ELR (cell line): ENCODE results near the gene CNOT2.

Experiments used
- DNase-seq: peaks from one replicate; pipeline ENCODE4 v3.0.0-alpha.2; 2015; ENCODE audit warnings: low read depth

Gene CNOT2

GRCh38 chr12:70242695-70243509 lies at the start of gene CNOT2:
TSS of gene CNOT2 (plus strand) at chr12:70243433. CDS start at chr12:70278227, 34,794 bp downstream.
- peak; percentile 96 for DNase-seq

- DNase-seq, result no peak
Measured at GRCh38 chr12:70194076-70194475, 49.2 kb upstream of the CNOT2 start.

DNA sequence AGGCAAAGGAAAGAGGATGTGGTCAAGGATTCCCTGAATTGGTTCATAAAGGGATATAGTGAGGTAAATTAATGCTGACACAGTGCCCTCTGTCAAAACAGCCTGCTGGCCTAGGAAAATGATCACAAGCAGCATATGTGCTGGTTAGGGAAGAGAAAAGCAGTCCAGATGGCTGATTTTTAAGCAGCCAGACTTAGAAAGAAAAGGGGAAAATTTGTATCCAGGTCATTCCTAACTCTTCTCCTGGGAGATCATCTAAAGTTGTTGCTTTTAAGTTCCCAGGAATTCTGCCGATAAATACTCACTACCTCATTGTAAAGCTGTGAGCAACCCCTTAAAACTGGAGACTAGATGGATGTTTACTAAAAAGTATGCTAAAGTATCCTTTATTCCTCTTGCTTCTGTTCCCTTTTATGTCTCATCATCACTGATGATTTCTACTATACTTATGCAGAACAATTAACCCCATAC lies 46.4 kb upstream of the CNOT2 start:
- DNase-seq, result no peak

- no peak for DNase-seq
Measured at GRCh38 chr12:70197345-70197744, 45.9 kb upstream of the CNOT2 start.

DNA sequence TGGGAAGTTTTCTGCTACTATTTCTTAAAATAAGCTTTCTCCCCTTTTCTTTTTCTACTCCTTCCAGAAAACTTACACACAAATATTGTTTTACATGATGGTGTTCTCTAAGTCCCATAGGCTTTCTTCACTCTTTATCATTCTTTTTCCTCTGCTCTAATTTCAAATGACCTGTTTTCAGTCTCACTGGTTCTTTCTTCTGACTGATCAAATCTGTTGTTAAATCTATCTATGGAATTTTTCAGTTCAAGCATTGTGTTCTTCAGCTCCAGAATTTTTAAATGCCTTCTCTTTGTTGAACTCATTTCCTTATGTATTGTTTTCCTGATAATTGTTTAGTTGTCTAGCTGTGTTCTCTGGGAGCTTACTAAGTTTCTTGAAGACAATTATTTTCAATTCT lies 29.5 kb upstream of the CNOT2 start:
- no peak for DNase-seq

DNA sequence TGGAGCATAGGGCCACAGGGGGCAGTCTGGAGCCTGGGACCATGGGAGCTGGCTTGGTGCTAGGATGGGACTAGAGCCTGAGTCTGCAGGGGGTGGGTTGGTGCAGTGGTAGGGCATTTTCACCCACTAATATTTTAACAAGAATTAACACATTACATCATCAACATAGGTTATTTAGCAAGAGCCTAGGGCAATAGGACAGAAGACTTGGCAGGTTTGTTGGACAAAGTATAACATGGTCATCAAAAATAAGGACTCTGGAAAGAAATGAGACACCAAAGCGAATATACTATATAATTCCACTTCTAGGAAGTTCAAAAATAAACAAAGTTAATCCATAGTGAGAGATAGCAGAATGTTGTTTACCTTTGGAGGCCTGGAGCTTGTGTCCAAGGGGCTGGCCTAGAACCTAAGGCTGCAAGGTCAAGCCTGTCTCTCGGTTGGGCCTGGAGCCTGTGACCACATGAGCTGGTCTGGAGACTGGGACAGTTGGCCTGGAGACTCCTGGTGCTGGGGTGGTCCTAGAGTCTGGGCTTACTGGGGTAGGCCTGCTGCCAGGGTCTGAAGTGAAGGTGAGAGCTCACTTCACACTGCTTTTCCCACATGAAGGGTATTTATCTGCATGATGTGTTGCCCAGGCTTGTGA lies 28.1 kb upstream of the CNOT2 start:
- no peak for DNase-seq

DNA sequence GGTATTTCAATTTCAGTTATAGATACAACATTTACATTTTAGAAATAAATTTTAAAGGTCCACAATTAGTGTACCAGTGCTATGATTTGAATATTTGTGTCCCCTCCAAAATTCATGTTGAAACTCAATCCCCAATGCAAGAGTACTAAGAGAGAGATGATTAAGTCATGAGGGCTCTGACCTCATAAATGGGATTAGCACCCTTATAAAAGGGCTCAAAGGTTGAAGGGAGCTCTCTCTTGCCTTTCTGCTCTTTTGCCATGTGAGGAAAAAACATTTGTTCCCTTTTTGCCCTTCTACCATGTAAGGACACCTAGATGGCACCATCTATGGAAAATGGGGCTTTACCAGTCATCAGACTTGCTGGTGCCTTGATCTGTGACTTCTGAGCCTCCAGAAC lies 25.8 kb upstream of the CNOT2 start:
- no peak for DNase-seq

DNA sequence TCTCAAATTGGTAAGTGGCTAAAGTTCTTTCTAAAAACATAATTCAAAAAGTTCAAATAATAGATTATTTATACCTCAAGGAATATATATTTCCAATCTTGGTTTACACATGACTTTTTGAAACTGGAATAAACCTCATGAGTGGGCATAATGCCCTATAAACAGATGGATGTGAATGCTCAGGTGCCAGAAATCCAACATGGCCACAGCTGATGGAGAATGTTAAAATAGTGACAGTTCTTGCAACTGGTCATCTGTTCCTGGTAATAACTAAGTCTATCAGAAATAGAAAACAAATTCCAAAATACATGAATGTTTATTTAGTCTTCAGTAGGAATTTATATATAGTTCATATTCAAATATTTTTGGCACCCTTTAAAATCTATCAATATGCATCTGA lies 21.6 kb upstream of the CNOT2 start:
- DNase-seq, result no peak

- DNase-seq, result no peak
Measured at GRCh38 chr12:70227911-70228310, 15.3 kb upstream of the CNOT2 start.

DNA sequence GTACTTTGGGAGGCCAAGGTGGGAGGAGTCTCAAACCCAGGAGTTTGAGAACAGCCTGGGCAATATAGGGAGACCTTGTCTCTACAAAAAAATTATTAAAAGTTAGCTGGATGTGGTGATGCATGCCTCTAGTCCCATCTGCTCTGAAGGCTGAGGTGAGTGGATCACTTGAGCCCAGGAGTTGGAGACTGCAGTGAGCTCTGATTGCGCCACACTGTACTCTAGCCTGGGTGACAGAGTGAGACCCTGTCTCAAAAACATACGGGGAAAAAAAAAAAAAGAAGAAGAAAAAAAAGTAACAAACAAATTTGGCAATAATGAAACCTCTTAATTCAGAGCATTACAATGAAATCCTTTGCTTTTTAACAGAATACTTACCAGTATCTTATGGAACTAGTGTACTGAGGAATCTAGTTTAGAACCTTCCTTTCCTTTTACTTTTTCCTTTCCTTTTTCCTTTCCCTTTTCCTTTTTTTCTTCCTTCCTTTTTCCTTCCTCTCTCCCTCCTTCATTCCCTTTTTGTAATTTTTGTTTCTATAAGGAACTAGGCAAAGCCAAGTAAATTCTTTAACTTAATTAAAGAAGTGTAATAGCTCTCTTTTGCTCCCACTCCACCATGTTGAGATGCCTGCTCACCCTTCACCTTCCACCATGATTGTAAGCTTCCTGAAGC lies 12.2 kb upstream of the CNOT2 start:
- DNase-seq, result no peak

DNA sequence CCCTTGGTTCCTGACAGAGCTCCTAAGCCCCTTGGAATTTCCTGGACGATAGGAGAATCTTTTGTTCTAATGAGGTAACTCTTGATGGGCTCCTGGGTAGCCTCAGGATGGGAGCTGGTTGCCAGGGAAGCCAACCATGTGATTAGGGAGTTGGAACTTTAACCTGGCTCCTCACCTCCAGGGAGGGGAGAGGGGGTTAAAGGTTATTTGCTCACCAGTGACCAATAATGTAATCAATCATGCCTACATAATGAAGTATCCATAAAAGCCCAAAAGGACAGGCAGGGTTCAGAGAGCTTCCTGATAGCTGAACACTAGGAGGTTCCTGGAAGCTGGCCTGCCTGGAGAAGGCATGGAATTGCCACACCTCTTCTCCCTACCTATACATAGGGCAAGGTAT lies 6.2 kb upstream of the CNOT2 start:
- no peak for DNase-seq

- no peak for DNase-seq
Measured at GRCh38 chr12:70240673-70241072, 2.6 kb upstream of the CNOT2 start.

- no peak for DNase-seq
Measured at GRCh38 chr12:70241845-70242244, 1.4 kb upstream of the CNOT2 start.

DNA sequence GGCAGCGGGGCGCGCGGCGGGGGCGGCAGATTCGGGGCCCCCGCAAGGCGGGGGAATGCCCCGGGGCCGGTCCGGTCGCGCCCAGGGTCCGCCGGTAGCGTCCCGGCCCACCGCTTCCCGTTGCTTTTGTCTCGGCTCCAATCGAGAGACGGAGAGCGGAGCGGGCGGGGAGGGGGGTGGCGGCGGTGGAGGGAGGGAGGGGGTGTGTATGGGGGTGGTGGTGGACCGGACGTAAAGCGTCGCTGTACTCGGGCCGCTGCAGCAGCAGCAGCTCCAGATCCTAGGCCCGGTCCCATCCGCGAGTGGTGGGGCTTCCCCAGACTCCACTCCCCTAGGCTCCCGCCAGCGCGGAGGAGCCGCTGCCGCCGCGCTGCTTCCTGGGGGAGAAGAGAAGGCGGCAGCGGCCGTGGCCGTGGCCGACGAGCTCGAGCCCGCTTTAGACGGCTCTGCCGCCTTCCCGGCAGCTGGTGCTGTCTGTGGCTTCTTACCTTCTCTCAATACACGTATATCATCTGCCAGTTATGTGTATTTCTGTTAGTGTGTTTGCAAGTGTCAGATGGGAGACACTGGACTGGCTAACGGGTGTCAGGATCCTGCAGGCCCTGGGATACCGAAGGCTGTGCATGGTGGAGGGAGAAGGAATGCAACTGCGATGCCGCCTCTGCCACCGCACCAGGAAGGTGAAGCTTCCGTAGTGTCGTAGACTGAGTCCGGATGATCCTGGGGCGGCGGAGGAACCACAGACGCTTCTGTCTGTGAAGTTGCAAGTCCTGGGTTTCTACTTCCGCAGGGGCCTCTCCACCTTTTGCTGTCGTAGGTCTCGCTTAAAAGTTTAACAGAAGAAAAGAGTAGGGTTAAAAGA lies 508 bp downstream of the CNOT2 start:
- peak; percentile 70 for DNase-seq

- peak; percentile 16 for DNase-seq
Measured at GRCh38 chr12:70244409-70244808, 1.2 kb downstream of the CNOT2 start.

DNA sequence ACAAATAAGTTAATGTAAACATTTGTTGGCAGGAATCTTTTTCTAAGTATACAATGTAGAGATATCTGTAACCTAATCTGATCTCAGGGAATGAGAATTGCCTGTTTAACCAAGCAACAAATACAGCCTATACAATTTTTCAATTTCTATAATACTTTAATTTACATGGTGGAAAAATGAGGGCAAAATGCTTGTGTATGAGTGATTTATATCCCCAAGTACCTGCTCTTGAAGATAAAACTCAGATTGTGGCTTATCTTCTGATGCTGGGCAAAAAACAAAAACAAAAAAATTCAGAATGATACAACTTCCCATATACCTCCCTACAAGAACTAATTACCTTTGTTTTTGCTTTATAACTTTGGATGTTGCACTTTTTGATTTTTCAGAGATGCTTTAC lies 2.2 kb downstream of the CNOT2 start:
- no peak for DNase-seq

- DNase-seq, result peak; percentile 40
Measured at GRCh38 chr12:70246580-70246979, 3.3 kb downstream of the CNOT2 start.

DNA sequence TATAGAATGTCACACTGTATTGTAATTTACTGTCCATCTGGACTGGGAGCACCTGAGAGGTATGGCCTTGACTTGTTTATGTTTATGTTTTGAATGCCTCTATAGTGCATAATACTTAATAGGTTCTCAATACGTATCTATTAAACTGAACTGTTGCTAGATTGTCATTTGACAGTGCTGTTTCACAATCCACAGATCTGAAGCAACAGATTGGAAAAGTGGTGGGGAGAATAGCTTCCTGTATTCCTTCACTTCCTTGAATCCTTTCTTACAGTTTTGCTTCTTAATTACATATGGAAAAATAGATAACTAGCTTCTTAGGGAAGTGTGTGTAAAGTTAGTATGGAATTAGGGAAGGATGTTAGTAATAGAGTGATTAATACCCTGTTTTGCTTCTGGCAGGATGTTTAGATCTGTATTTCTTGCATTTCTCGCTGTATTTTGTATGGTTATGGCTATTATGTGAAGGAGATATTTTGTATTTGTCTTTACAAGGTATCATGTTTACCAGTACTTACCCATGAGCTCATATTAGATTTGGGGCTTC lies 4.5 kb downstream of the CNOT2 start:
- peak; percentile 3 for DNase-seq

DNA sequence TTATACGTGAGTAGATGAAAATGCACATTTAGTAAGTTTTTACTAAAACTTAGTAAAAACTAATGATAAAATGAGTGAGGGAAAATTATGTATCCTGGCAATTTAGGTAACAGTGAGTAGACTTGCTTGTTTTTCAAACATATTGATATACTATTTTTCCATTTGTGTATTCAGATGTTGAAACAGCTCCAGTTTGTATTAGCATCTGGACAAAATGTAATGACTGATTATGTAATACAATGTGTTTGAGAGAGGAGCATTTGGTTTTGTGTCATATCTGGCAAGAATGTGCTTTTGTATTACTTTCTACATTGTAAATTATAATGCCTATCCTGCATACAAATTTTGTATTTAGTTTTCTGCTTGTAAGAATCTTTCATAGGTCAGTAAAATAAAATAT lies 5.6 kb downstream of the CNOT2 start:
- no peak for DNase-seq

GRCh38 chr12:70249903-70250302 lies 6.7 kb downstream of the CNOT2 start:
- no peak for DNase-seq

- no peak for DNase-seq
Measured at GRCh38 chr12:70251226-70251625, 8.0 kb downstream of the CNOT2 start.

DNA sequence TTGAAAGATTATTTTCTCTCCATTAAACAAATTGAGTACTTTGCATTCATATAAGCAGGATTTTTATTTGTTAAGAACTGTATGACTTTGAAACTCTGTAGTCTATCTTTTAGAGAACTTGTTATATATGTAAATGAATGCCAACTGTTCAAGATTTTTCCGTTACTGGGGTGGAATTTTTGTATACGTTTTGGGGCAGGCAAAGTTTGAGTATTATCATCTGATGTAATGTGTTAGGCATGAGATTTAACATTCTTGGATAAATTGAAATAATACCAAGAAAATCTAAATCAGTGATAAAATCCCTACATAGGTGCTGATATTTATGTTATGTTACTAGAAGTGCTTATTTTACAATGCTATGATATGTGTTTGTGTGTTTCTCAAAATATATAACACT lies 8.4 kb downstream of the CNOT2 start:
- no peak for DNase-seq
